Panc1 (cell line): ENCODE data around the gene KCNMA1. TPM values are rescaled to one million over a fixed set of nuclear protein-coding genes. Genes with fewer than 3 reads are reported as not detected.
A peak's percentile ranks its signal among the peaks of the same experiment; 100 is the strongest.

Experiments
- ATAC-seq: fragments of 200-7000 bp; cut with Tn5 transposase; 2 replicates; pipeline ENCODE4 v1.9.1; 2020; ENCODE audit warnings: mild to moderate bottlenecking, moderate library complexity
- BruUV-seq: library from RNA; stranded (reverse); fragments of 400-500 nt; replicated peaks from 2 replicates; lab custom pipeline; 2021; lab: Mats Ljungman, UMichigan
- CTCF ChIA-PET: fragments of 300-600 bp; sonication (Branson Sonifier 250); formaldehyde crosslinking; loops from one replicate; lab custom pipeline; 2022; ENCODE audit warnings: antibody characterized with exemption; lab: Charles Lee
- POLR2A ChIA-PET: fragments of 300-600 bp; sonication (Branson Sonifier 250); formaldehyde crosslinking; loops from one replicate; lab custom pipeline; 2022; ENCODE audit warnings: antibody characterized with exemption; lab: Charles Lee
- DNase-seq: peaks from one replicate; pipeline ENCODE4 v3.0.0-alpha.2; 2010; ENCODE audit warnings: low read depth, low spot score
- H3K27ac ChIP-seq: 2 replicates; pipeline ENCODE4 v1.5.1; 2011; ENCODE audit warnings: mild to moderate bottlenecking, low read length, inconsistent platforms
- H3K27me3 ChIP-seq: fragments of 200-500 bp; sonication (Bioruptor generic); 2 replicates; pipeline ENCODE4 v1.6.0; 2014; ENCODE audit warnings: low read length, inconsistent platforms; ENCODE audit not compliant: control insufficient read depth, insufficient read depth
- H3K36me3 ChIP-seq: fragments of 200-500 bp; sonication (Bioruptor generic); 2 replicates; pipeline ENCODE4 v1.5.1; 2014; ENCODE audit warnings: inconsistent platforms, mild to moderate bottlenecking, low read length, moderate library complexity; ENCODE audit not compliant: control insufficient read depth, insufficient read depth
- H3K4me1 ChIP-seq: 2 replicates; pipeline ENCODE4 v1.5.1; 2011; ENCODE audit warnings: inconsistent platforms, mild to moderate bottlenecking, low read length, moderate library complexity; ENCODE audit not compliant: control insufficient read depth, insufficient read depth
- H3K4me3 ChIP-seq, 2 experiments: 2 replicates each; pipeline ENCODE4 v1.5.1; 2011 to 2012; ENCODE audit warnings: low read depth in 2 of 2, low read length in 2 of 2, mild to moderate bottlenecking in 2 of 2, inconsistent platforms in 1 of 2, moderate library complexity in 1 of 2
- H3K9me3 ChIP-seq: fragments of 200-500 bp; sonication (Bioruptor generic); 2 replicates; pipeline ENCODE4 v1.5.1; 2014; ENCODE audit warnings: low read depth, mild to moderate bottlenecking, inconsistent platforms, low read length, moderate library complexity; ENCODE audit not compliant: control insufficient read depth, insufficient read depth
- CTCF ChIP-seq: fragments of 450-650 bp; IDR thresholded peaks from 2 replicates; pipeline ENCODE4 v1.5.1; 2017; ENCODE audit warnings: mild to moderate bottlenecking
- POLR2AphosphoS5 ChIP-seq: IDR thresholded peaks from 2 replicates; pipeline ENCODE4 v1.6.1; 2012; ENCODE audit warnings: mild to moderate bottlenecking, low read depth, low read length, moderate library complexity
- REST ChIP-seq, 2 experiments: IDR thresholded peaks; 2 replicates each; pipeline ENCODE4 v1.6.1; 2011 to 2012; ENCODE audit warnings: low read depth in 2 of 2, control low read depth in 1 of 2, low read length in 1 of 2, mild to moderate bottlenecking in 1 of 2, moderate library complexity in 1 of 2; ENCODE audit not compliant: insufficient read depth in 1 of 2
- SIN3A ChIP-seq: IDR thresholded peaks from 2 replicates; pipeline ENCODE4 v1.6.1; 2012; ENCODE audit warnings: low read depth, mild to moderate bottlenecking, low read length, moderate library complexity, borderline replicate concordance; ENCODE audit not compliant: insufficient read depth
- TCF7L2 ChIP-seq: IDR thresholded peaks from 2 replicates; pipeline ENCODE4 v1.6.1; 2011; ENCODE audit warnings: mild to moderate bottlenecking, low read depth, low read length, inconsistent platforms
- in situ Hi-C: cut with HindIII; loops from 2 replicates; pipeline ENCODE4 v1.10.0; 2016; ENCODE audit warnings: low sequenced_read_pairs, low pct_unique_long_range_greater_than_20kb
- intact Hi-C: fragments of 100-400 bp; cut with micrococcal nuclease; formaldehyde crosslinking; loops from one replicate; pipeline ENCODE4 v1.10.0; 2022; ENCODE audit not compliant: unreplicated experiment
- total RNA-seq: library from RNA; stranded (reverse); gene quantifications from one replicate; pipeline ENCODE4 v1.2.1, GENCODE V29; 2021; ENCODE audit not compliant: unreplicated experiment

KCNMA1 gene
- total RNA-seq, 1 experiment from 2014 or later = 91.9 TPM

- ChIA-PET CTCF (interaction anchor here (0.6 to 2.1 kb wide), 7 partner anchors 9 to 546 kb away, joined by 3 to 10 read pairs (median 5); no protein-coding TSS in a partner anchor), POLR2A (interaction anchor here (0.6 kb wide), 1 partner anchor 10 kb away, joined by 3 read pairs; no protein-coding TSS in a partner anchor)
- DNase-seq (peak; percentile 88), ATAC-seq (peak; percentile 78)
- TF ChIP-seq POLR2AphosphoS5 (no peak), REST (IDR thresholded peaks at IDR 0.05; ENCODE audit: insufficient read depth in 1 of 2, low read depth in 2 of 2, low read length in 1 of 2) (no peak), SIN3A (no peak), CTCF (no peak; the same call in 1 of the 2 replicates), TCF7L2 (no peak)
- in situ Hi-C loops = no loop called here
- BruUV-seq = no TSS peak
- peak overlapping the region; percentile 0; the same call in 1 of the 2 replicates for H3K27ac ChIP-seq
- no peaks in the 10 kb centered on the region for H3K27me3 ChIP-seq
- no peak overlapping the region for H3K4me3 ChIP-seq
- intact Hi-C loops = loop anchor here (2.0 to 5.0 kb wide), 3 partner anchors 232 to 547 kb away; no protein-coding TSS in a partner anchor
- H3K36me3 ChIP-seq = no peaks in the 10 kb centered on the region
- peaks cover 28% of the 10 kb centered on the region for H3K4me1 ChIP-seq
- H3K9me3 ChIP-seq = no peaks in the 10 kb centered on the region
Observed at GRCh38 chr10:77165445-77166208, 472.0 kb downstream of the KCNMA1 start.

GRCh38 chr10:77164616-77165311 lies 472.8 kb downstream of the KCNMA1 start:
- H3K4me3 ChIP-seq = no peak overlapping the region
- H3K36me3 ChIP-seq = no peaks in the 10 kb centered on the region
- ATAC-seq = no peak
- no peaks in the 10 kb centered on the region for H3K9me3 ChIP-seq
- H3K27me3 ChIP-seq = no peaks in the 10 kb centered on the region
- intact Hi-C loops = loop anchor here (2.0 to 5.0 kb wide), 3 partner anchors 233 to 548 kb away; no protein-coding TSS in a partner anchor
- no TSS peak for BruUV-seq
- in situ Hi-C loops = no loop called here
- peak overlapping the region; percentile 3; the same call in 1 of the 2 replicates for H3K27ac ChIP-seq
- ChIA-PET CTCF (interaction anchor here (1.8 to 2.1 kb wide), 2 partner anchors 476 to 478 kb away, joined by 6 to 10 read pairs; no protein-coding TSS in a partner anchor), POLR2A (no interaction called here)
- TF ChIP-seq TCF7L2 (no peak), POLR2AphosphoS5 (no peak), SIN3A (no peak), CTCF (no peak), REST (IDR thresholded peaks at IDR 0.05; ENCODE audit: insufficient read depth in 1 of 2, low read depth in 2 of 2, low read length in 1 of 2) (no peak)
- DNase-seq = no peak
- peaks cover 30% of the 10 kb centered on the region for H3K4me1 ChIP-seq
